Urinary bladder (tissue), 4 donors: ENCODE data around the gene ANKRD63. TPM values are rescaled to one million over a fixed set of nuclear protein-coding genes. Genes with fewer than 3 reads are reported as not detected.

ENCODE experiments used
- DNase-seq: peaks from one replicate; pipeline ENCODE4 v3.0.0-alpha.2; 2015; ENCODE audit errors: extremely low spot score
- H3K27ac ChIP-seq: one replicate; pipeline ENCODE4 v1.5.1; 2013; ENCODE audit warnings: low read depth, mild to moderate bottlenecking, moderate library complexity
- H3K36me3 ChIP-seq: one replicate; pipeline ENCODE4 v1.6.1; 2013; ENCODE audit warnings: mild to moderate bottlenecking, moderate library complexity; ENCODE audit not compliant: insufficient read depth
- H3K4me1 ChIP-seq: one replicate; pipeline ENCODE4 v1.6.1; 2013; ENCODE audit warnings: mild to moderate bottlenecking, moderate library complexity; ENCODE audit not compliant: insufficient read depth
- H3K4me3 ChIP-seq: one replicate; pipeline ENCODE4 v1.5.1; 2013; ENCODE audit warnings: low read depth, low read length
- WGBS: extraction: QIAGEN DNeasy Blood & Tissue Kit; methylation state at CpG from one replicate; pipeline ENCODE4 v1.1.7; 2013; 5-methylcytosine and 5-hydroxymethylcytosine counted together
- polyA plus RNA-seq: library from polyadenylated mRNA; stranded (reverse); fragments of 200-250 nt; gene quantifications from one replicate; pipeline ENCODE4 v1.2.3, GENCODE V29; 2013
- total RNA-seq: library from RNA; depleted of rRNA; stranded (reverse); fragments of >200 nt; gene quantifications from one replicate; pipeline ENCODE4 v1.2.3, GENCODE V29; 2014
- donor health status: healthy with polysubstance abuse.
- donor health status: healthy.

ANKRD63 gene
- total and polyA plus RNA-seq, 2 donors, result not detected

GRCh38 chr15:40323239-40323952, 40.5 kb upstream of the ANKRD63 start, which contains the start of gene INAFM2:
TSS of gene INAFM2 (plus strand) at chr15:40323692. CDS start at chr15:40324056, 364 bp downstream.
- peak within 1 kb of the TSS; percentile 85 for H3K4me3 ChIP-seq
- under 1% methylated on average over 101 of the region's 103 CpGs for WGBS
- peaks cover 4% of the 10 kb centered on the region for H3K4me1 ChIP-seq
- peak; percentile 84 for DNase-seq
- no peaks in the 10 kb centered on the region for H3K36me3 ChIP-seq
- H3K27ac ChIP-seq, result peak within 1 kb of the TSS; percentile 39

- no peaks in the 10 kb centered on the region for H3K36me3 ChIP-seq
- peak overlapping the region; percentile 85 for H3K4me3 ChIP-seq
- H3K4me1 ChIP-seq, result peaks cover 4% of the 10 kb centered on the region
- 34% methylated on average over 26 of the region's 26 CpGs for WGBS
- DNase-seq, result no peak
- H3K27ac ChIP-seq, result no peak overlapping the region
Observed at GRCh38 chr15:40322531-40323238, 39.8 kb upstream of the ANKRD63 start.

- H3K4me3 ChIP-seq, result no peak overlapping the region
- no peaks in the 10 kb centered on the region for H3K36me3 ChIP-seq
- 2% methylated on average over 2 of the region's 2 CpGs for WGBS
- peaks cover 3% of the 10 kb centered on the region for H3K4me1 ChIP-seq
- no peak for DNase-seq
- no peak overlapping the region for H3K27ac ChIP-seq
Observed at GRCh38 chr15:40320931-40321371, 38.1 kb upstream of the ANKRD63 start.

- 96% methylated on average over 1 of the region's 1 CpG for WGBS
- Histone ChIP-seq H3K27ac (no peak overlapping the region), H3K4me1 (peaks cover 2% of the 10 kb centered on the region), H3K4me3 (no peak overlapping the region), H3K36me3 (no peaks in the 10 kb centered on the region)
- no peak for DNase-seq
Observed at GRCh38 chr15:40320409-40320808, 37.5 kb upstream of the ANKRD63 start.

GRCh38 chr15:40317580-40317979, 34.7 kb upstream of the ANKRD63 start:
- Histone ChIP-seq H3K4me1 (no peaks in the 10 kb centered on the region), H3K36me3 (no peaks in the 10 kb centered on the region), H3K4me3 (no peak overlapping the region), H3K27ac (no peak overlapping the region)
- 70% methylated on average over 4 of the region's 4 CpGs for WGBS
- no peak for DNase-seq

GRCh38 chr15:40316931-40317330, 34.1 kb upstream of the ANKRD63 start:
- Histone ChIP-seq H3K36me3 (no peaks in the 10 kb centered on the region), H3K27ac (no peak overlapping the region), H3K4me1 (no peaks in the 10 kb centered on the region), H3K4me3 (no peak overlapping the region)
- WGBS, result 80% methylated on average over 3 of the region's 3 CpGs
- DNase-seq, result no peak

GRCh38 chr15:40314723-40315276, 31.9 kb upstream of the ANKRD63 start:
- no peak for DNase-seq
- H3K4me3 ChIP-seq, result no peak overlapping the region
- H3K27ac ChIP-seq, result no peak overlapping the region
- H3K4me1 ChIP-seq, result no peaks in the 10 kb centered on the region
- 71% methylated on average over 4 of the region's 4 CpGs for WGBS
- no peaks in the 10 kb centered on the region for H3K36me3 ChIP-seq

GRCh38 chr15:40313531-40314398, 30.9 kb upstream of the ANKRD63 start:
- Histone ChIP-seq H3K36me3 (no peaks in the 10 kb centered on the region), H3K27ac (no peak overlapping the region), H3K4me3 (no peak overlapping the region), H3K4me1 (no peaks in the 10 kb centered on the region)
- WGBS, result 43% methylated on average over 10 of the region's 10 CpGs
- no peak for DNase-seq

- Histone ChIP-seq H3K36me3 (no peaks in the 10 kb centered on the region), H3K4me1 (no peaks in the 10 kb centered on the region), H3K4me3 (no peak overlapping the region), H3K27ac (no peak overlapping the region)
- no peak for DNase-seq
- WGBS, result 88% methylated on average over 10 of the region's 10 CpGs
Observed at GRCh38 chr15:40312370-40313158, 29.7 kb upstream of the ANKRD63 start.

- Histone ChIP-seq H3K36me3 (no peaks in the 10 kb centered on the region), H3K4me1 (no peaks in the 10 kb centered on the region), H3K27ac (no peak overlapping the region), H3K4me3 (no peak overlapping the region)
- no peak for DNase-seq
- WGBS, result 63% methylated on average over 3 of the region's 3 CpGs
Observed at GRCh38 chr15:40310993-40311392, 28.1 kb upstream of the ANKRD63 start.

- Histone ChIP-seq H3K36me3 (no peaks in the 10 kb centered on the region), H3K27ac (no peak overlapping the region), H3K4me3 (no peak overlapping the region), H3K4me1 (no peaks in the 10 kb centered on the region)
- WGBS, result 20% methylated on average over 4 of the region's 4 CpGs
- DNase-seq, result no peak
Observed at GRCh38 chr15:40310001-40310959, 27.4 kb upstream of the ANKRD63 start.

GRCh38 chr15:40309344-40309862, 26.5 kb upstream of the ANKRD63 start:
- no peaks in the 10 kb centered on the region for H3K36me3 ChIP-seq
- no peak for DNase-seq
- no peak overlapping the region for H3K27ac ChIP-seq
- WGBS, result 77% methylated on average over 8 of the region's 8 CpGs
- no peaks in the 10 kb centered on the region for H3K4me1 ChIP-seq
- no peak overlapping the region for H3K4me3 ChIP-seq
